Ishikawa (cell line): Measurements from ENCODE around the gene PLK3.

Experiments
- CEBPB ChIP-seq: IDR thresholded peaks from 2 replicates; pipeline ENCODE4 v1.6.1; 2012
- CREB1 ChIP-seq: IDR thresholded peaks from 2 replicates; pipeline ENCODE4 v1.6.1; 2012; ENCODE audit warnings: low read depth
- EP300 ChIP-seq: IDR thresholded peaks from 2 replicates; pipeline ENCODE4 v1.6.1; 2012; ENCODE audit warnings: borderline replicate concordance
- FOXM1 ChIP-seq: IDR thresholded peaks from 2 replicates; pipeline ENCODE4 v1.6.1; 2012; ENCODE audit warnings: low read depth, borderline replicate concordance
- MAX ChIP-seq: IDR thresholded peaks from 2 replicates; pipeline ENCODE4 v1.6.1; 2012
- NFIC ChIP-seq: IDR thresholded peaks from 2 replicates; pipeline ENCODE4 v1.6.1; 2012
- REST ChIP-seq: IDR thresholded peaks from 2 replicates; pipeline ENCODE4 v1.6.1; 2012; ENCODE audit warnings: low read depth, mild to moderate bottlenecking
- TAF1 ChIP-seq: IDR thresholded peaks from 2 replicates; pipeline ENCODE4 v1.6.1; 2012; ENCODE audit warnings: low read depth, mild to moderate bottlenecking
- USF1 ChIP-seq: IDR thresholded peaks from 2 replicates; pipeline ENCODE4 v1.6.1; 2012
- YY1 ChIP-seq: IDR thresholded peaks from 2 replicates; pipeline ENCODE4 v1.6.1; 2012; ENCODE audit warnings: low read depth
- ZBTB7A ChIP-seq: IDR thresholded peaks from 2 replicates; pipeline ENCODE4 v1.6.1; 2012; ENCODE audit warnings: low read depth

- TF ChIP-seq MAX (no peak), NFIC (no peak), FOXM1 (no peak), EP300 (no peak), REST (no peak), ZBTB7A (no peak), YY1 (no peak), CEBPB (no peak), CREB1 (no peak), USF1 (no peak), TAF1 (no peak)
Measured at GRCh38 chr1:44757420-44757819, 42.8 kb upstream of the PLK3 start.
